Liver (tissue), 9 donors: ENCODE results near the gene PYDC1. TPM values are rescaled to one million over a fixed set of nuclear protein-coding genes. Genes with fewer than 3 reads are reported as not detected.

Experiments
- DNase-seq: peaks from one replicate; pipeline ENCODE4 v3.0.0-alpha.2; 2017; ENCODE audit warnings: low spot score
- H3K27ac ChIP-seq, 2 donors: one replicate each; pipeline ENCODE4 v1.7.0; 2013; ENCODE audit warnings: inconsistent platforms in 2 of 2, low read length in 2 of 2, control low read depth in 1 of 2, low read depth in 1 of 2, mild to moderate bottlenecking in 1 of 2
- H3K27me3 ChIP-seq, 4 donors: one replicate each; pipeline versions ENCODE4 v1.6.1 to v1.7.0; 2013; ENCODE audit warnings: low read length in 3 of 4, inconsistent platforms in 1 of 4, mild to moderate bottlenecking in 1 of 4, moderate library complexity in 1 of 4; ENCODE audit not compliant: control insufficient read depth in 4 of 4, insufficient read depth in 4 of 4
- H3K36me3 ChIP-seq, 4 donors: one replicate each; pipeline versions ENCODE4 v1.6.1 to v1.7.0; 2013; ENCODE audit warnings: low read length in 3 of 4, mild to moderate bottlenecking in 3 of 4, low read depth in 1 of 4, moderate library complexity in 1 of 4; ENCODE audit not compliant: control insufficient read depth in 4 of 4, insufficient read depth in 3 of 4
- H3K4me1 ChIP-seq, 4 donors: one replicate each; pipeline versions ENCODE4 v1.6.1 to v1.7.0; 2013; ENCODE audit warnings: low read length in 3 of 4, mild to moderate bottlenecking in 3 of 4, moderate library complexity in 1 of 4; ENCODE audit not compliant: control insufficient read depth in 4 of 4, insufficient read depth in 4 of 4
- H3K4me3 ChIP-seq, 3 donors: one replicate each; pipeline versions ENCODE4 v1.6.1 to v1.7.0; 2013; ENCODE audit warnings: low read length in 3 of 3, control low read depth in 1 of 3, low read depth in 1 of 3, mild to moderate bottlenecking in 1 of 3
- H3K9ac ChIP-seq, 2 donors: one replicate each; pipeline ENCODE4 v1.7.0; 2013; ENCODE audit warnings: low read length in 2 of 2, mild to moderate bottlenecking in 2 of 2, moderate library complexity in 2 of 2, control low read depth in 1 of 2, low read depth in 1 of 2
- H3K9me3 ChIP-seq, 4 donors: one replicate each; pipeline versions ENCODE4 v1.6.1 to v1.7.0; 2013; ENCODE audit warnings: low read length in 3 of 4; ENCODE audit not compliant: control insufficient read depth in 4 of 4
- ATF3 ChIP-seq: IDR thresholded peaks from 2 replicates; pipeline ENCODE4 v1.6.1; 2016; ENCODE audit warnings: antibody characterized with exemption
- CTCF ChIP-seq: fragments of 150-350 bp; IDR thresholded peaks from 2 replicates; pipeline ENCODE4 v1.5.1; 2017; ENCODE audit warnings: improper control_type of control experiment, low read depth, low read length; ENCODE audit not compliant: missing input control
- EGR1 ChIP-seq, 2 donors: IDR thresholded peaks; 2 replicates each; pipeline ENCODE4 v1.6.1; 2016 to 2018; ENCODE audit warnings: antibody characterized with exemption in 2 of 2, low read depth in 2 of 2
- FOXA1 ChIP-seq: IDR thresholded peaks from 2 replicates; pipeline ENCODE4 v1.6.1; 2016; ENCODE audit warnings: antibody characterized with exemption
- FOXA2 ChIP-seq: IDR thresholded peaks from 2 replicates; pipeline ENCODE4 v1.6.1; 2016; ENCODE audit warnings: antibody characterized with exemption
- GABPA ChIP-seq, 2 donors: IDR thresholded peaks in 1 of 2; conservative IDR thresholded peaks in 1 of 2; 2 replicates each; pipeline ENCODE4 v1.6.1; 2016; ENCODE audit warnings: antibody characterized with exemption in 2 of 2, mild to moderate bottlenecking in 1 of 2, moderate library complexity in 1 of 2
- HNF4A ChIP-seq, 2 donors: conservative IDR thresholded peaks; 2 replicates each; pipeline ENCODE4 v1.6.1; 2016; ENCODE audit warnings: antibody characterized with exemption in 2 of 2, mild to moderate bottlenecking in 2 of 2
- HNF4G ChIP-seq: IDR thresholded peaks from 2 replicates; pipeline ENCODE4 v1.6.1; 2016; ENCODE audit warnings: antibody characterized with exemption
- JUND ChIP-seq, 2 donors: IDR thresholded peaks; 2 replicates each; pipeline ENCODE4 v1.6.1; 2016; ENCODE audit warnings: antibody characterized with exemption in 2 of 2
- MAX ChIP-seq: IDR thresholded peaks from 2 replicates; pipeline ENCODE4 v1.6.1; 2016; ENCODE audit warnings: antibody characterized with exemption
- NR2F2 ChIP-seq: IDR thresholded peaks from 2 replicates; pipeline ENCODE4 v1.6.1; 2016; ENCODE audit warnings: antibody characterized with exemption
- RAD21 ChIP-seq, 2 donors: IDR thresholded peaks; 2 replicates each; pipeline ENCODE4 v1.6.1; 2016; ENCODE audit warnings: antibody characterized with exemption in 2 of 2, mild to moderate bottlenecking in 2 of 2
- REST ChIP-seq: IDR thresholded peaks from 2 replicates; pipeline ENCODE4 v1.6.1; 2016; ENCODE audit warnings: antibody characterized with exemption, mild to moderate bottlenecking
- RXRA ChIP-seq, 2 donors: IDR thresholded peaks; 2 replicates each; pipeline ENCODE4 v1.6.1; 2017 to 2018; ENCODE audit warnings: antibody characterized with exemption in 2 of 2, mild to moderate bottlenecking in 1 of 2
- SP1 ChIP-seq: IDR thresholded peaks from 2 replicates; pipeline ENCODE4 v1.6.1; 2018; ENCODE audit warnings: antibody characterized with exemption, mild to moderate bottlenecking
- TAF1 ChIP-seq: conservative IDR thresholded peaks from 2 replicates; pipeline ENCODE4 v1.6.1; 2016; ENCODE audit warnings: antibody characterized with exemption, mild to moderate bottlenecking
- YY1 ChIP-seq: IDR thresholded peaks from 2 replicates; pipeline ENCODE4 v1.6.1; 2016; ENCODE audit warnings: antibody characterized with exemption, mild to moderate bottlenecking
- ZBTB33 ChIP-seq: IDR thresholded peaks from 2 replicates; pipeline ENCODE4 v1.6.1; 2016; ENCODE audit warnings: antibody characterized with exemption
- WGBS: extraction: QIAGEN DNeasy Blood & Tissue Kit; methylation state at CpG from one replicate; pipeline ENCODE4 v1.1.7; 2013; 5-methylcytosine and 5-hydroxymethylcytosine counted together
- polyA plus RNA-seq, 2 donors: library from polyadenylated mRNA; stranded (reverse) in 1 of 2; unstranded in 1 of 2; fragments of 200-250 nt in 1 of 2; fragments of >200 nt in 1 of 2; fragmentation: Nextera tagmentation in 1 of 2; extraction: Ambion mirVana in 1 of 2; gene quantifications; one replicate each; pipeline versions ENCODE4 v1.2.1 to v1.2.3, GENCODE V29; 2013 to 2015
- total RNA-seq, 2 donors: library from RNA; depleted of rRNA; stranded (reverse); fragments of >200 nt; gene quantifications; one replicate each; pipeline ENCODE4 v1.2.3, GENCODE V29; 2014
- donor health status: healthy.
- donor health status: healthy.
- donor health status: healthy.
- donor health status: healthy.
- donor health status: healthy.

PYDC1 gene
- total and polyA plus RNA-seq, 4 donors, result not detected

- TF ChIP-seq REST (peak; percentile 97), RXRA (IDR thresholded peaks at IDR 0.05) (no peak), YY1 (peak; percentile 98), ZBTB33 (no peak), MAX (peak; percentile 72), JUND (IDR thresholded peaks at IDR 0.05) (no peak), HNF4G (no peak), SP1 (peak; percentile 84), EGR1 (IDR thresholded peaks at IDR 0.05; ENCODE audit: low read depth in 2 of 2) (peak; percentile 100), FOXA1 (no peak), HNF4A (conservative IDR thresholded peaks at IDR 0.05) (no peak), GABPA (IDR thresholded peaks at IDR 0.05 in 1 of 2, conservative IDR thresholded peaks at IDR 0.05 in 1 of 2) (no peak), TAF1 (peak; percentile 100), RAD21 (IDR thresholded peaks at IDR 0.05) (no peak), ATF3 (peak; percentile 38), CTCF (no peak), FOXA2 (no peak), NR2F2 (no peak)
- peak within 1 kb of the TSS; percentile 93 to 98 for H3K27ac ChIP-seq
- WGBS, result under 1% methylated on average over 69 of the region's 69 CpGs
- DNase-seq, result peak; percentile 94
- peak within 1 kb of the TSS; percentile 82 to 96 (median 90) for H3K4me3 ChIP-seq
- H3K36me3 ChIP-seq, result peaks cover 5 to 19% (median 16%) of the 10 kb centered on the region in 4 donors
- peaks cover 7 to 34% (median 27%) of the 10 kb centered on the region in 4 donors for H3K4me1 ChIP-seq
- H3K27me3 ChIP-seq, result no peaks in the 10 kb centered on the region
- peak within 1 kb of the TSS; percentile 75 to 88 for H3K9ac ChIP-seq
- H3K9me3 ChIP-seq, result no peaks in the 10 kb centered on the region
Measured at GRCh38 chr16:31179747-31180459, 37.0 kb downstream of the PYDC1 start, which contains the start of gene FUS. FUS (plus strand) TSS chr16:31180139; CDS start chr16:31180215, 76 bp downstream.
